HCT116 (cell line): ENCODE results near the gene COL5A3. TPM values are rescaled to one million over a fixed set of nuclear protein-coding genes. Genes with fewer than 3 reads are reported as not detected.

Experiments
- ATAC-seq: fragments of 200-7000 bp; cut with Tn5 transposase; 2 replicates; pipeline ENCODE4 v1.9.1; 2020; ENCODE audit warnings: mild to moderate bottlenecking, moderate library complexity
- BruUV-seq: library from RNA; stranded (reverse); fragments of 400-500 nt; replicated peaks from 2 replicates; lab custom pipeline; 2021; lab: Mats Ljungman, UMichigan
- CTCF ChIA-PET: fragments of 300-600 bp; sonication (Branson Sonifier 250); formaldehyde crosslinking; loops from one replicate; lab custom pipeline; 2021; ENCODE audit warnings: antibody characterized with exemption; lab: Charles Lee
- POLR2A ChIA-PET: fragments of 300-600, 350-600 bp; sonication (Branson Sonifier 250); formaldehyde crosslinking; loops from one replicate; lab custom pipeline; 2021; ENCODE audit warnings: antibody characterized with exemption; lab: Charles Lee
- RAD21 ChIA-PET, 2 experiments: fragments of 300-600 bp; sonication (Branson Sonifier 250); formaldehyde crosslinking; loops; one replicate each; lab custom pipeline; 2023; ENCODE audit warnings: low total read pairs in 2 of 2; ENCODE audit not compliant: uncharacterized antibody in 2 of 2, unreplicated experiment in 2 of 2, low non-redundant PET in 1 of 2; lab: Charles Lee
- DNase-seq: peaks from one replicate; pipeline ENCODE4 v3.0.0-alpha.2; 2010; ENCODE audit warnings: low read depth, low spot score
- H2AFZ ChIP-seq: fragments of 200-600 bp; shearing (Covaris generic), sonication (generic); 2 replicates; pipeline ENCODE4 v1.6.1; 2017; ENCODE audit warnings: low read depth, mixed run types, mixed read lengths, antibody characterized with exemption, low read length; ENCODE audit not compliant: poor library complexity, severe bottlenecking
- H3K27ac ChIP-seq: 2 replicates; pipeline ENCODE4 v1.5.1; 2012; ENCODE audit warnings: low read depth, low read length
- H3K27me3 ChIP-seq: fragments of 200-600 bp; sonication (generic); 2 replicates; pipeline ENCODE4 v1.6.1; 2016; ENCODE audit warnings: mixed run types, low read length, mixed read lengths; ENCODE audit not compliant: insufficient read depth
- H3K36me3 ChIP-seq, 2 experiments: fragments of 200-500 bp in 1 of 2; fragments of 200-600 bp in 1 of 2; sonication (Bioruptor generic) in 1 of 2; sonication (generic) in 1 of 2; 2 replicates each; pipeline versions ENCODE4 v1.5.1 to v1.6.1; 2014 to 2016; ENCODE audit warnings: low read length in 2 of 2, inconsistent platforms in 1 of 2, mixed read lengths in 1 of 2, mixed run types in 1 of 2; ENCODE audit not compliant: insufficient read depth in 2 of 2, control insufficient read depth in 1 of 2
- H3K4me1 ChIP-seq, 2 experiments: fragments of 200-600 bp in 1 of 2; sonication (generic) in 1 of 2; 2 replicates each; pipeline versions ENCODE4 v1.5.1 to v1.6.1; 2012 to 2017; ENCODE audit warnings: low read length in 2 of 2, inconsistent platforms in 1 of 2, mild to moderate bottlenecking in 1 of 2, mixed read lengths in 1 of 2, mixed run types in 1 of 2, moderate library complexity in 1 of 2; ENCODE audit not compliant: insufficient read depth in 2 of 2, control insufficient read depth in 1 of 2
- H3K4me2 ChIP-seq: fragments of 200-600 bp; sonication (generic); 2 replicates; pipeline ENCODE4 v1.6.1; 2017; ENCODE audit warnings: mixed run types, low read length, mixed read lengths
- H3K4me3 ChIP-seq, 2 experiments: fragments of 200-600 bp in 1 of 2; sonication (generic) in 1 of 2; replicated peaks in 1 of 2; 2 replicates each; pipeline ENCODE4 v1.5.1; 2011 to 2016; ENCODE audit warnings: low read length in 2 of 2, control low read depth in 1 of 2, low read depth in 1 of 2, mild to moderate bottlenecking in 1 of 2, mixed read lengths in 1 of 2, mixed run types in 1 of 2
- H3K79me2 ChIP-seq: fragments of 200-600 bp; sonication (generic); 2 replicates; pipeline ENCODE4 v1.6.1; 2017; ENCODE audit warnings: mild to moderate bottlenecking, mixed run types, low read length, moderate library complexity, mixed read lengths; ENCODE audit not compliant: insufficient read depth
- H3K9ac ChIP-seq: fragments of 200-600 bp; sonication (generic); 2 replicates; pipeline ENCODE4 v1.6.1; 2016; ENCODE audit warnings: low read length, mixed read lengths
- H3K9me2 ChIP-seq: fragments of 200-600 bp; sonication (generic), shearing (Covaris generic); 2 replicates; pipeline ENCODE4 v1.6.1; 2017; ENCODE audit warnings: mixed run types, mild to moderate bottlenecking, moderate library complexity; ENCODE audit not compliant: insufficient read depth
- H3K9me3 ChIP-seq, 2 experiments: fragments of 200-500 bp in 1 of 2; fragments of 200-600 bp in 1 of 2; sonication (Bioruptor generic) in 1 of 2; sonication (generic) in 1 of 2; 2 replicates each; pipeline ENCODE4 v1.6.1; 2014 to 2017; ENCODE audit warnings: low read length in 2 of 2, mixed read lengths in 2 of 2, inconsistent platforms in 1 of 2, low read depth in 1 of 2, mild to moderate bottlenecking in 1 of 2, mixed run types in 1 of 2, moderate library complexity in 1 of 2; ENCODE audit not compliant: control insufficient read depth in 1 of 2, insufficient read depth in 1 of 2
- H4K20me1 ChIP-seq: fragments of 200-600 bp; sonication (generic), shearing (Covaris generic); 2 replicates; pipeline ENCODE4 v1.6.1; 2017; ENCODE audit warnings: mixed run types, mild to moderate bottlenecking, moderate library complexity; ENCODE audit not compliant: insufficient read depth
- CEBPB ChIP-seq: IDR thresholded peaks from 2 replicates; pipeline ENCODE4 v1.6.1; 2012; ENCODE audit warnings: low read depth
- EGR1 ChIP-seq: IDR thresholded peaks from 2 replicates; pipeline ENCODE4 v1.6.1; 2012; ENCODE audit warnings: low read depth
- EZH2phosphoT487 ChIP-seq: fragments of 200-600 bp; IDR thresholded peaks from 2 replicates; pipeline ENCODE4 v1.6.1; 2018; ENCODE audit warnings: antibody characterized with exemption, borderline replicate concordance
- FOSL1 ChIP-seq: IDR thresholded peaks from 2 replicates; pipeline ENCODE4 v1.6.1; 2012; ENCODE audit warnings: low read depth
- POLR2A ChIP-seq: IDR thresholded peaks from 2 replicates; pipeline ENCODE4 v1.7.0; 2011; ENCODE audit warnings: borderline replicate concordance; ENCODE audit not compliant: insufficient read depth, insufficient read length; ENCODE audit errors: extremely low read depth
- SP1 ChIP-seq: IDR thresholded peaks from 2 replicates; pipeline ENCODE4 v1.6.1; 2012; ENCODE audit warnings: low read depth
- ZFX ChIP-seq: fragments of 450-650 bp; IDR thresholded peaks from 2 replicates; pipeline ENCODE4 v1.6.1; 2017
- intact Hi-C: fragments of 100-400 bp; cut with micrococcal nuclease; formaldehyde crosslinking; loops from 2 replicates; pipeline ENCODE4 v1.10.0; 2022
- total RNA-seq: library from RNA; stranded (reverse); gene quantifications from one replicate; pipeline ENCODE4 v1.2.1, GENCODE V29; 2021; ENCODE audit not compliant: unreplicated experiment
- TF ChIP-seq, protein P1 (sequence below): IDR thresholded peaks from 2 replicates; pipeline ENCODE4 v1.6.1; 2011; ENCODE audit warnings: mild to moderate bottlenecking, low read length, moderate library complexity; ENCODE audit not compliant: insufficient replicate concordance; ENCODE audit errors: extremely low read depth
- TF ChIP-seq, protein P2 (sequence below): IDR thresholded peaks from 2 replicates; pipeline ENCODE4 v1.6.1; 2012

COL5A3 gene
- total RNA-seq, 1 experiment from 2014 or later = 0.15 TPM

DNA sequence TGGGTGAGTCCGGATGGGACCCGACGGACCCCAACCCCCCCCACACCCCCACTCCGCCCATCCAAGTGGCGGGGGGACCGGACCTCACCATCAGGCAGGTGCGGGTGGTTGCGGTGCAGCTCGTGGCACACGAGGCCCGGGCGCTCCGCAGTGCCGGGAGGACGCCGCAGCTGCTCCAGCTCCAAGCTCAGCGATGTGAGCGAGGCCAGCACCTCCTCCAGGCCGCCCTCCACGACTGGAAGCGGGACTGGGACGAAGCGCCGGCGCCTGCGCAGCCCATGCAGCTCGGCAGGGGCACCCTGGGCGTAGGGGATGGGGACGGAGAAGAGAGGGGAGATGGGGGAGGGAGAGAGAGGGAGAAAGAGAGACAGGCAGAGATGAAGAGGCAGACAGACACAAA lies 43.9 kb downstream of the COL5A3 start:
- H3K9me2 ChIP-seq = no peaks in the 10 kb centered on the region
- no peaks in the 10 kb centered on the region for H3K36me3 ChIP-seq
- ChIA-PET RAD21 (no interaction called here), POLR2A (no interaction called here), CTCF (no interaction called here)
- H3K27ac ChIP-seq = no peak overlapping the region
- no peaks in the 10 kb centered on the region for H3K79me2 ChIP-seq
- TF ChIP-seq, protein P1, sequence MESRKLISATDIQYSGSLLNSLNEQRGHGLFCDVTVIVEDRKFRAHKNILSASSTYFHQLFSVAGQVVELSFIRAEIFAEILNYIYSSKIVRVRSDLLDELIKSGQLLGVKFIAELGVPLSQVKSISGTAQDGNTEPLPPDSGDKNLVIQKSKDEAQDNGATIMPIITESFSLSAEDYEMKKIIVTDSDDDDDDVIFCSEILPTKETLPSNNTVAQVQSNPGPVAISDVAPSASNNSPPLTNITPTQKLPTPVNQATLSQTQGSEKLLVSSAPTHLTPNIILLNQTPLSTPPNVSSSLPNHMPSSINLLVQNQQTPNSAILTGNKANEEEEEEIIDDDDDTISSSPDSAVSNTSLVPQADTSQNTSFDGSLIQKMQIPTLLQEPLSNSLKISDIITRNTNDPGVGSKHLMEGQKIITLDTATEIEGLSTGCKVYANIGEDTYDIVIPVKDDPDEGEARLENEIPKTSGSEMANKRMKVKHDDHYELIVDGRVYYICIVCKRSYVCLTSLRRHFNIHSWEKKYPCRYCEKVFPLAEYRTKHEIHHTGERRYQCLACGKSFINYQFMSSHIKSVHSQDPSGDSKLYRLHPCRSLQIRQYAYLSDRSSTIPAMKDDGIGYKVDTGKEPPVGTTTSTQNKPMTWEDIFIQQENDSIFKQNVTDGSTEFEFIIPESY = no peak
- TF ChIP-seq POLR2A = no peak
- TF ChIP-seq, protein P2, sequence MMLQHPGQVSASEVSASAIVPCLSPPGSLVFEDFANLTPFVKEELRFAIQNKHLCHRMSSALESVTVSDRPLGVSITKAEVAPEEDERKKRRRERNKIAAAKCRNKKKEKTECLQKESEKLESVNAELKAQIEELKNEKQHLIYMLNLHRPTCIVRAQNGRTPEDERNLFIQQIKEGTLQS = no peak
- no peaks in the 10 kb centered on the region for H3K27me3 ChIP-seq
- H2AFZ ChIP-seq = no peak overlapping the region
- no peak overlapping the region for H3K4me3 ChIP-seq
- no peak overlapping the region for H3K9ac ChIP-seq
- intact Hi-C loops = no loop called here
- no peaks in the 10 kb centered on the region for H3K9me3 ChIP-seq
- H4K20me1 ChIP-seq = no peaks in the 10 kb centered on the region
- ATAC-seq (no peak), DNase-seq (no peak)
- H3K4me1 ChIP-seq = no peaks in the 10 kb centered on the region
- no peak overlapping the region for H3K4me2 ChIP-seq
- BruUV-seq = no TSS peak

DNA sequence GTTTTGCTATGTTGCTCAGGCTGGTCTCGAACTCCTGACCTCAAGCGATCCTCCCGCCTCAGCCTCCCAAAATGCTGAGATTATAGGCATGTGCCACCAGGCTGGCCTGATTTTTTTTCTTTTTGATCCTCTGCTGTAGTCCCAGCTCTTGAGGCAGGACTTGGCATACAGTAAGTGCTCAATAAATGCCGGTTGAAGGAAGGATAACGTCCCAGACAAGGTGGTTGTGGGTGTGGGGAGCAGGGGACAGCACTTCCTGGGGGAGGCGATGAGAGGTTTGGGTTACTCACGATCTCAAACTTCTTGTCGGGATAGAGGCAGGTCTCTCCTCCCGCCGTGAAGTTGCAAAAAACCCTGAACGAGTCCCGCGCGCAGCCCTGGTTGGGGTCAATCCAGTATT lies 44.3 kb downstream of the COL5A3 start:
- DNase-seq = no peak
- TF ChIP-seq ZFX = no peak
- no peak for TF ChIP-seq CEBPB
- TF ChIP-seq EZH2phosphoT487 = no peak
- TF ChIP-seq FOSL1 = no peak
- TF ChIP-seq, protein P2 = no peak
- no peak for TF ChIP-seq SP1
- no peak for TF ChIP-seq EGR1
- H3K27me3 ChIP-seq = no peaks in the 10 kb centered on the region
- no peak overlapping the region for H3K27ac ChIP-seq
- BruUV-seq = no TSS peak
- POLR2A ChIA-PET = no interaction called here
- H3K79me2 ChIP-seq = no peaks in the 10 kb centered on the region
- H3K36me3 ChIP-seq = no peaks in the 10 kb centered on the region
- no peaks in the 10 kb centered on the region for H3K9me2 ChIP-seq
- H3K9ac ChIP-seq = no peak overlapping the region
- no peaks in the 10 kb centered on the region for H3K9me3 ChIP-seq
- CTCF ChIA-PET = no interaction called here
- RAD21 ChIA-PET = no interaction called here
- intact Hi-C loops = no loop called here
- no peaks in the 10 kb centered on the region for H3K4me1 ChIP-seq
- H2AFZ ChIP-seq = no peak overlapping the region
- H3K4me2 ChIP-seq = no peak overlapping the region
- H3K4me3 ChIP-seq = no peak overlapping the region
- H4K20me1 ChIP-seq = no peaks in the 10 kb centered on the region
- no peak for ATAC-seq
